Body of pancreas (tissue), 4 donors: ENCODE results near the gene MCAT.

ENCODE experiments used
- CTCF ChIP-seq, 7 experiments: fragments of 450-650 bp in 4 of 7; fragments of 200-600 bp in 3 of 7; sonication (generic) in 3 of 7; IDR thresholded peaks; one replicate each; pipeline ENCODE4 v1.5.1; 2016 to 2019; ENCODE audit warnings: antibody characterized with exemption in 7 of 7
- POLR2A ChIP-seq, 3 donors: fragments of 450-650 bp; IDR thresholded peaks; one replicate each; pipeline ENCODE4 v1.6.1; 2016; ENCODE audit warnings: antibody characterized with exemption in 3 of 3, mild to moderate bottlenecking in 2 of 3

GRCh38 chr22:43098356-43098755, 44.8 kb downstream of the MCAT start:
- no peak for TF ChIP-seq CTCF (IDR thresholded peaks at IDR 0.05)
- no peak for TF ChIP-seq POLR2A (IDR thresholded peaks at IDR 0.05)
